GM11168 (cell line): ENCODE measurements around the gene PRKCB.
"Not testable (repeated sequence)": the region's sequence is repeated elsewhere in the genome, so short reads cannot be mapped to it uniquely, and the experiment has no call there.

Experiments
- in situ Hi-C: fragments of 300-500 bp; cut with MboI; formaldehyde crosslinking; loops from one replicate; pipeline ENCODE4 v1.12.0; 2022; ENCODE audit warnings: low sequenced_read_pairs; ENCODE audit not compliant: unreplicated experiment

PRKCB gene

GRCh38 chr16:24188751-24189318 is 353.1 kb downstream of the PRKCB start:
- in situ Hi-C loops = no loop called here

- in situ Hi-C loops = no loop called here
These were observed 354.2 kb downstream of the PRKCB start for GRCh38 chr16:24189941-24190340.

GRCh38 chr16:24191876-24192402 is 356.2 kb downstream of the PRKCB start:
- in situ Hi-C loops = no loop called here

- in situ Hi-C loops = no loop called here
These were observed 359.4 kb downstream of the PRKCB start for GRCh38 chr16:24195221-24195620.

- in situ Hi-C loops = no loop called here
These were observed 363.2 kb downstream of the PRKCB start for GRCh38 chr16:24198807-24199533.

- in situ Hi-C loops = no loop called here
These were observed 367.9 kb downstream of the PRKCB start for GRCh38 chr16:24203675-24204074.

GRCh38 chr16:24204150-24204665 is 368.4 kb downstream of the PRKCB start:
- in situ Hi-C loops = no loop called here

- in situ Hi-C loops = no loop called here
These were observed 371.1 kb downstream of the PRKCB start for GRCh38 chr16:24206926-24207325.

- in situ Hi-C loops = no loop called here
These were observed 372.9 kb downstream of the PRKCB start for GRCh38 chr16:24208710-24209109.

- in situ Hi-C loops = no loop called here
These were observed 379.2 kb downstream of the PRKCB start for GRCh38 chr16:24214992-24215391.

- in situ Hi-C loops = no loop called here
These were observed 381.2 kb downstream of the PRKCB start for GRCh38 chr16:24216961-24217360.

- in situ Hi-C loops = no loop called here
These were observed 381.7 kb downstream of the PRKCB start for GRCh38 chr16:24217461-24217860.

- in situ Hi-C loops = no loop called here
These were observed 382.5 kb downstream of the PRKCB start for GRCh38 chr16:24218299-24218698.

- in situ Hi-C loops = no loop called here
These were observed 385.4 kb downstream of the PRKCB start for GRCh38 chr16:24221219-24221618.

GRCh38 chr16:24228514-24228913 is 392.7 kb downstream of the PRKCB start:
- in situ Hi-C loops = no loop called here

GRCh38 chr16:24232936-24233335 is 397.2 kb downstream of the PRKCB start:
- in situ Hi-C loops = no loop called here

- in situ Hi-C loops = no loop called here
These were observed 399.0 kb downstream of the PRKCB start for GRCh38 chr16:24234737-24235136.

- in situ Hi-C loops = no loop called here
These were observed 400.0 kb downstream of the PRKCB start for GRCh38 chr16:24235806-24236205.

GRCh38 chr16:24238846-24239245 is 403.1 kb downstream of the PRKCB start:
- in situ Hi-C loops = not testable (repeated sequence)

- in situ Hi-C loops = no loop called here
These were observed 411.3 kb downstream of the PRKCB start for GRCh38 chr16:24246911-24247607.

GRCh38 chr16:24253192-24253591 is 417.4 kb downstream of the PRKCB start:
- in situ Hi-C loops = no loop called here
